Choroid plexus epithelial cell (primary cell): ENCODE results near the gene CFDP1.
A peak's percentile ranks its signal among the peaks of the same experiment; 100 is the strongest.

ENCODE experiments used
- DNase-seq: peaks from one replicate; pipeline ENCODE4 v3.0.0-alpha.2; 2010; ENCODE audit warnings: low read depth
- H3K4me3 ChIP-seq: 2 replicates; pipeline ENCODE4 v1.5.1; 2011; ENCODE audit warnings: low read depth, mild to moderate bottlenecking, control low read depth, low read length, moderate library complexity
- CTCF ChIP-seq: conservative IDR thresholded peaks from 2 replicates; pipeline ENCODE4 v1.5.1; 2011; ENCODE audit warnings: low read depth, mild to moderate bottlenecking, control low read depth, inconsistent platforms, low read length, moderate library complexity

Gene CFDP1

GRCh38 chr16:75306099-75306762 lies 127.1 kb downstream of the CFDP1 start:
- no peak for TF ChIP-seq CTCF
- no peak overlapping the region for H3K4me3 ChIP-seq
- DNase-seq: no peak

GRCh38 chr16:75305364-75306098 lies 127.8 kb downstream of the CFDP1 start:
- H3K4me3 ChIP-seq: no peak overlapping the region
- TF ChIP-seq CTCF: peak; percentile 37
- DNase-seq: peak; percentile 100

- TF ChIP-seq CTCF: peak; percentile 15
- no peak overlapping the region for H3K4me3 ChIP-seq
- peak; percentile 94 for DNase-seq
Measured at GRCh38 chr16:75304521-75305363, 128.6 kb downstream of the CFDP1 start.

- DNase-seq: no peak
- H3K4me3 ChIP-seq: no peak overlapping the region
- TF ChIP-seq CTCF: no peak
Measured at GRCh38 chr16:75301804-75302203, 131.5 kb downstream of the CFDP1 start.

- no peak for DNase-seq
- TF ChIP-seq CTCF: no peak
- H3K4me3 ChIP-seq: no peak overlapping the region
Measured at GRCh38 chr16:75298267-75298666, 135.0 kb downstream of the CFDP1 start.

- no peak overlapping the region for H3K4me3 ChIP-seq
- no peak for TF ChIP-seq CTCF
- DNase-seq: peak; percentile 54
Measured at GRCh38 chr16:75296606-75297005, 136.7 kb downstream of the CFDP1 start.
